Measurements from ENCODE around the gene CEP152.

The CEP152 gene

DNA sequence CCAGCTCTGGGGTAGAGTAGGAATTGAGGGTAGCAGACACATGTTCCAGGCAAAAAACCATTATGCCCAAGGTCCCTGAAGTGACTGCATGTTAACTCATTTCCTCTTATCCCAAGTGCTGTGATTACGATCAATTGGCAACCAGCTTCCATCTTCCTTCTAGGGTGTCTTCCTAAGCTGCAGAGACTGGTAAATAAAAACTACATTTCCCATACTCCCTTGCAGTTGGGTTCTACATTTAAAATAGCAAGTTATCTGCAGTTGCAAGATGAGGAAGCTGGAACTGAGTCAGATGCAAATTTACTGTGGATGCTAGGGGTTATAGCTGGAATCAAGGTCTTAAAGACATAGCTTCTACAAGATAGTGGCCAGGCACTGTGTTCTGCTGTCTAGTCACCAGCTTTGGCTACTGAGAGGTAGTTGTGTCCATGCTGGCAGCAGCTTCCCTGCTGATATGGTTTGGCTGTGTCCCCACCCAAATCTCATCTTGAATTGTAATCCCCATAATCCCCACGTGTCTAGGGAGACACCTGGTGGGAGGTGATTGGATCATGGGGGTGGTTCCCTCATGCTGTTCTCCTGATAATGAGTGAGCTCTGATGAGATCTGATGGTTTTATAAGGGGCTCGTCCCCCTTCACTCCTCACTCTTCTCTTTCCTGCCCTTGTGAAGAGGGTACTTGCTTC, 114.1 kb downstream of the CEP152 start:
- DNase-seq: no peak

DNA sequence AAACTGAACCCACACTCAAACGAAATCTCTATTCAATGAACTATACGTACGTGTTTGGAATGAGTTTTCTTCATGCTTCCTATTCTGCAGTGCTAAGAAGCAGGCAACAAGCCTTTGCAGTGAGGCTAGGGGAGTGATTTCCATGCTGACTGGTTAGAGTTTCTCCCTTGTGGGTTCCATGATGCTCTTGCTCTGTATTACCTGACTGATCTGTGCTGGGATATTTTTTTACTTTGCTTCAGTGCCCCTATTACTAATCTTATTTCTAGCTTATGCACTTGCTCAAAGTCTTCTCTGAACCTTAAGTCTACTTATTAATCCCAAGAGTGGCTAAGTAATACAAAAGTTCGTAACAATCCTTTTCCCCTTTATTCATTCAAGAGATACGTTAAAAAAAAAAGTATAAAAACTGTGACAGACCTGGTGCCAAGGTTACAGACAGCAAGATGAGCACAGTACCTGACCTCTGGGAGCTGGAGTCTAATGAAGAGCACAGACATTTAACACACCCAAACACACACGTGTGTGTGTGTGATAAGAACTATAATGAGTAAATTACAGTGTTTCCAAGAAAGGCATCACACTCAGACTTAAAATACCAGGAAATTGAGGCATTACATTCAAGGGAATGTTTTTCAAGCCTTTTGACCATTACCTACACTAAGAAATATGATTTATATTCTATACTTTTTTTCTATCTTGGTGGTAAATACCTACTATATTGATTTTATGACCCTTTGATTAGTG, 114.9 kb downstream of the CEP152 start:
- DNase-seq: no peak

DNA sequence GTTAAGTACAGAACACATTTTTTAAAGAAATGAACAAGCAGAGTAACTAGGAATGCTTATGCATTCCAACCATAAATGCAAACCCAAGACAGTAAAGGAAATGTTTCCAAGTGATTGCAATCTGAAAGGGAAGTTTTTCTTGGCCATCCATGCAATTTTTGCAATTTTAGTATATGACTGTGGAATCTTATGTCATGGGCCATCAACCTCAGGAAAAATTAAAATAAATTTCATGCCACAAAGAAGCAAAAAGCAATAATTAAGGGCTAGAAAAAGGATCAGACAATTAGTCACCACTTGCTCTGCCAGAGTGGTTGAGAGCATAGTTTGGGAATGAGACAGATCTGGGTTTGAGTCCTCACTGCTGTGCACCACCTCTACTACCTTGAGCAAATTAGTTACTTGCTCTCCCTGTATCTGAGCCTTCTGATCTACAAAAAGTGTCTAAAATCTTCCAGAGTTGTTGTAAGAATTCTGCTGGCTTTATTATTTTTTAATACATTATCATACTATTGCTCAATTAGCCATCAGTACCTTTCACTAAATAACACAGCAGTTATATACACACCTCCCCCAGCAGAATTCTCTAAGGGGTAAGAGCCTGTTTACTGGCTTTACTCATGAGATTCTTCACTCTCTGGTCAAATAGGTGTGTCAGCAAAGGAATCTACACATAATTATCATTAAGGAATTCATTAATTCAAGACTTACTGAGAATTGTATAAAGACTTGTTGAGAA, 115.6 kb downstream of the CEP152 start:
- no peak for DNase-seq

DNA sequence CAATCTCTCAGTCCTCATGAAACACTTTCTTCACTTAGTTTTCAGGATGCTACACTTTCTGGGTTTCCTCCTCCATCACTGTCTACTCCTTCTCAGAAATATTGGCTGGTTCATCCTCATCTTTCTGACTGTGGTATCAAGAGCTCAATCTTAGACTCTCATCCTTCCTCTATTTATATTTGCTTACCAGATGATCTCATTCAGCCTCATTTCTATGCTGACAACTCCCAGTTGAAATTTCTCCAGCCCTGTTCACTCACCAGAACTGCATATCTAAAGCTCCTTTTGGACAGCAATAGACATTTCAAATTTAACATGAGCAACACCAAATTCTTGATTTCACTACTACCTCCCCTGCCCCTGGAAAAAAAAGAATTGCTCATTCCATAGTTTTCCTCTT, 117.4 kb downstream of the CEP152 start:
- no peak for DNase-seq

DNA sequence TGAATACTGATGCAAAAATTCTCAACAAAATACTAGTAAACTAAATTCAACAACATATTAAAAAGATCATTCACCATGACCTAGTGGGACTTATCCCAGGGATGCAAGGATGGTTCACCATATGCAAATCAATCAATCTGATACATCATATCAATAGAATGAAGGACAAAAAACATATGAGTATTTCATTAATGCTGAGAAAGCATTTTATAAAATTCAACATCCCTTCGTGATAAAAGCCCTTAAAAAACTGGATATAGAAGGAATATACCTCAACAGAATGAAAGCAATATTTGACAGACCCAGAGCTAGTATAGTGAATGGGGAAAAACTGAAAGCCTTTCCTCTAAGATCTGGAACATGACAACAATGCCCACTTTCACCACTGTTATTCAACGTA, 122.4 kb downstream of the CEP152 start:
- no peak for DNase-seq

All from NCI-H1694 (cell line).